Measurements from ENCODE around the gene RBBP8NL. TPM values are rescaled to one million over a fixed set of nuclear protein-coding genes. Genes with fewer than 3 reads are reported as not detected.

Gene RBBP8NL
- total RNA-seq, 1 experiment from 2014 or later = 6.2 TPM

DNA sequence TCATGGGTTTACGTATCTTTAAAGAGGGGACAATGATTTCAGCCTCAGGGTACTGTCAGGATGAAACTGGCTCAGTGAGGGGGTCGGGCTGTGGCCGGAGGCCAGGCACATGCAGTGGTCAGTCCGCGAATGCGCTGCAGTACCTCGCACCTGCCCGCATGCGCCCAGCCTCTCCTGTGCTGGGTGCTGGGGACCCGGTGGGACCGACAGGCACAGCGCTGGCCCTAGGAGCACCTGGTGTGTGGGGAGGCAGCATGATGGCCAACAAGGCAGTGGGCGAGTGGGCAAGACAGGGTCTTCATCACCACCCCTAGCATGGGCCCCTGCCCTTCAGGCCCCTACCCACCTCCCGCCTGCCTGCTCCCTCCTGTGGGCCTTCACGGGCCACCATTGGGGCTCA lies 19.3 kb downstream of the RBBP8NL start:
- Mint-ChIP-seq H3K9me3 (ENCODE audit: low read depth, unreplicated experiment) (no peaks in the 10 kb centered on the region), H3K4me1 (ENCODE audit: low read depth, unreplicated experiment) (peaks cover 27% of the 10 kb centered on the region), H3K27me3 (ENCODE audit: unreplicated experiment) (no peaks in the 10 kb centered on the region), H3K36me3 (ENCODE audit: insufficient read depth, unreplicated experiment) (peaks cover 27% of the 10 kb centered on the region), H3K4me3 (ENCODE audit: low read depth, unreplicated experiment) (no peak overlapping the region), H3K27ac (ENCODE audit: unreplicated experiment) (no peak overlapping the region)
- TF ChIP-seq CTCF (IDR thresholded peaks at IDR 0.05; ENCODE audit: unreplicated experiment) = no peak
- no peak for DNase-seq
- no TSS peak for BruUV-seq (replicated peaks)
- intact Hi-C loops (cut with micrococcal nuclease; ENCODE audit: unreplicated experiment) = no loop called here
- CTCF ChIA-PET = no interaction called here

- BruUV-seq (replicated peaks) = no TSS peak
- TF ChIP-seq CTCF (IDR thresholded peaks at IDR 0.05; ENCODE audit: unreplicated experiment) = peak; percentile 49
- DNase-seq = peak; percentile 99
- H3K9me3 Mint-ChIP-seq (ENCODE audit: low read depth, unreplicated experiment) = no peaks in the 10 kb centered on the region
- peaks cover 31% of the 10 kb centered on the region for H3K36me3 Mint-ChIP-seq (ENCODE audit: insufficient read depth, unreplicated experiment)
- CTCF ChIA-PET = interaction anchor here (0.6 kb wide), 1 partner anchor 415 kb away, joined by 3 read pairs; no protein-coding TSS in a partner anchor
- intact Hi-C loops (cut with micrococcal nuclease; ENCODE audit: unreplicated experiment) = no loop called here
- H3K4me1 Mint-ChIP-seq (ENCODE audit: low read depth, unreplicated experiment) = peaks cover 27% of the 10 kb centered on the region
- H3K4me3 Mint-ChIP-seq (ENCODE audit: low read depth, unreplicated experiment) = peak within 1 kb of the TSS; percentile 66
- H3K27ac Mint-ChIP-seq (ENCODE audit: unreplicated experiment) = peak within 1 kb of the TSS; percentile 36
- no peaks in the 10 kb centered on the region for H3K27me3 Mint-ChIP-seq (ENCODE audit: unreplicated experiment)
These were observed 19.9 kb downstream of the RBBP8NL start, which contains the start of gene CABLES2 for GRCh38 chr20:62407221-62407992. TSS of gene CABLES2 (minus strand) at chr20:62407285. CDS start at chr20:62407276, 9 bp downstream.

GRCh38 chr20:62406635-62407176 lies 20.6 kb downstream of the RBBP8NL start:
- TF ChIP-seq CTCF (IDR thresholded peaks at IDR 0.05; ENCODE audit: unreplicated experiment) = no peak
- Mint-ChIP-seq H3K27ac (ENCODE audit: unreplicated experiment) (no peak overlapping the region), H3K9me3 (ENCODE audit: low read depth, unreplicated experiment) (no peaks in the 10 kb centered on the region), H3K4me3 (ENCODE audit: low read depth, unreplicated experiment) (peak overlapping the region; percentile 66), H3K36me3 (ENCODE audit: insufficient read depth, unreplicated experiment) (peaks cover 35% of the 10 kb centered on the region), H3K27me3 (ENCODE audit: unreplicated experiment) (no peaks in the 10 kb centered on the region), H3K4me1 (ENCODE audit: low read depth, unreplicated experiment) (peaks cover 27% of the 10 kb centered on the region)
- no peak for DNase-seq
- no TSS peak for BruUV-seq (replicated peaks)
- CTCF ChIA-PET = no interaction called here
- intact Hi-C loops (cut with micrococcal nuclease; ENCODE audit: unreplicated experiment) = no loop called here

DNA sequence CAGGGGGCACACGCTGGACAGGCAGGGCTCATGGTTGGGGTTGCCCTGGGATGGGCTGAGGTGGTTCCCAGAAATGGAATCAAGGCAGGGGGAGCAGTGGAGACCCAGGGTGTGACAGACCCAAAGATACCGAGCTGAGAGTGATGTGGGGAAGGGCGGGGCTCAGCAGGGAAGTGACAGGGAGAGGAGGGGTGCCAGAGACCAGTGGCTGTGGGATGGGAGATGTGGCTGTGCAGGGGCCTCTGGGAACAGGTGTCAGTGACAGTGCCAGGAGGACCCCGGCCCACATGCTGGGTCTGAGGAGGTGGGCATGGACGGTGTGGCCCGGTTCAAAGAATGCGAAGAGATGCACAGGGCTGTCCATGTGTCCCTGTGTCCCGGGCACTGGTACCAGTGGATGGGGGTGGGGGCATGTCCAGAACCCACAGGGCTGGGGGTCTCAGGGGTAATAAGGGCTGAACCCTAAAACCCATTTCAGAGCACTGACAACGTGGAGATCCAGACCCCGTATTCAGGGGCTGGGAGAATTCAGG lies 21.3 kb downstream of the RBBP8NL start:
- H3K27ac Mint-ChIP-seq (ENCODE audit: unreplicated experiment) = peak overlapping the region; percentile 15
- H3K27me3 Mint-ChIP-seq (ENCODE audit: unreplicated experiment) = no peaks in the 10 kb centered on the region
- no peak for DNase-seq
- TSS peak; percentile 18 for BruUV-seq (replicated peaks)
- H3K4me1 Mint-ChIP-seq (ENCODE audit: low read depth, unreplicated experiment) = peaks cover 27% of the 10 kb centered on the region
- no peak for TF ChIP-seq CTCF (IDR thresholded peaks at IDR 0.05; ENCODE audit: unreplicated experiment)
- no peaks in the 10 kb centered on the region for H3K9me3 Mint-ChIP-seq (ENCODE audit: low read depth, unreplicated experiment)
- peaks cover 35% of the 10 kb centered on the region for H3K36me3 Mint-ChIP-seq (ENCODE audit: insufficient read depth, unreplicated experiment)
- CTCF ChIA-PET = no interaction called here
- intact Hi-C loops (cut with micrococcal nuclease; ENCODE audit: unreplicated experiment) = no loop called here
- H3K4me3 Mint-ChIP-seq (ENCODE audit: low read depth, unreplicated experiment) = peak overlapping the region; percentile 66

All from Calu3 (cell line).